Breast epithelium (tissue), 3 donors: ENCODE measurements around the gene THAP5.

Experiments
- CTCF ChIP-seq, 3 donors: fragments of 450-650 bp; IDR thresholded peaks; one replicate each; pipeline ENCODE4 v1.5.1; 2016 to 2017; ENCODE audit warnings: antibody characterized with exemption in 3 of 3, mild to moderate bottlenecking in 3 of 3, moderate library complexity in 3 of 3
- POLR2A ChIP-seq: fragments of 450-650 bp; IDR thresholded peaks from one replicate; pipeline ENCODE4 v1.6.1; 2016; ENCODE audit warnings: antibody characterized with exemption, mild to moderate bottlenecking, moderate library complexity
- POLR2AphosphoS5 ChIP-seq, 3 donors: sonication (generic); formaldehyde crosslinking; IDR thresholded peaks; one replicate each; pipeline ENCODE4 v1.6.1; 2017; ENCODE audit warnings: antibody characterized with exemption in 3 of 3

- TF ChIP-seq POLR2AphosphoS5 (IDR thresholded peaks at IDR 0.05) (no peak), POLR2A (no peak), CTCF (IDR thresholded peaks at IDR 0.05) (no peak)
These were observed 16.3 kb upstream of the THAP5 start for GRCh38 chr7:108585843-108586242.
